GM21619 (cell line): ENCODE results near the gene MCU.
"Not testable (repeated sequence)": the region's sequence is repeated elsewhere in the genome, so short reads cannot be mapped to it uniquely, and the experiment has no call there.

Experiments
- ATAC-seq: cut with Tn5 transposase; IDR thresholded peaks from one replicate; pipeline ENCODE4 v1.9.1; 2021; ENCODE audit not compliant: unreplicated experiment

Gene MCU

DNA sequence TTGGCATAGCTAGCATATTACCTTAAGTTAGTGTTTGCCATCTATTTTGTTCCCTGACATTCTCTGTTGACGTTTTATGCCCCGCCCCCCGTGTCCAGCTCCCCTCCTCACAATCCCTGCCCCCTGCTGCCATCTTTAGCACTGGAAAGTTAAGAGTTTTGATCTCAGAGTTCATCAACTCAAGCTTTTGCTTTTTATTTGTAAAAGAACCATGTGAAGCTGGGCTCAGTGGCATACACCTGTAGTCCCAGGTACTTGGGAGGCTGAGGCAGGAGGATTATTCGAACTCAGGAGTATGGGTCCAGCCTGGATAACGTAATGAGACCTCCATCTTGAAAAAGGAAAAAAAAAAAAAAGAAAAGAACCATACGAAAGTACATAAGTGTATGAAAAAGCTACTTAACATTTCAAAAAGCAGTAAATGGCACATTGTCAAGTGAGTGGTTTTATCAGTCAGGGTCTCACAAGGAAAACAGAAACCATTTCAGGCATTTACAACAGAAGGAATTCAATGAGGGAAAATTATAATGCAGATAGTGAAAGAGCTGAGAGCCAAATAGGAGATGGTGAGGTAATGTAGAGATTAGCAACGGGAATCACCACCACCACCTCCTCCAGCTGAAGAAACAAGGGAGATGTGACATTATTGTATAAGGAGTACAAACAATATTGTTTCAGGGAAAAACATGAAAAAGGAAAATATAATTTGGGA is 64.9 kb downstream of the MCU start:
- ATAC-seq: no peak

- ATAC-seq: no peak
Observed at GRCh38 chr10:72757732-72758131, 65.8 kb downstream of the MCU start.

DNA sequence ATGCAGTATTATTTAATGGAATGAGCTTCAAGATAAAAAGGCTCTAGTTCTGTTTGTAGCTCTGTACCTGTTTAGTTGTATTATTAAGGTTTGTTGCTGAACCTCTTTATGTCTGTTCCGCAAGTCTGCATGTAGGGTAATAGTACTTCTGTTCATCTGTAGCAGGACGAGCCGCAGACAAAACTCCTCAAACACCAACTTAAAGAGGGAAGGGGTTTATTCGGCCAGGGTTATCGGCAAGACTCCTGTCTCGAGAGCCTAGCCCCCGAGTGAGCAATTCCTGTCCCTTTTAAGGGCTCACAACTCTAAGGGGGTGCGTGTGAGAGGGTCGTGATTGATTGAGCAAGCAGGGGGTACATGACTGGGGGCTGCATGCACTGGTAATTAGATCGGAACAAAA is 67.0 kb downstream of the MCU start:
- ATAC-seq: not testable (repeated sequence)

- no peak for ATAC-seq
Observed at GRCh38 chr10:72759584-72759983, 67.6 kb downstream of the MCU start.

GRCh38 chr10:72761498-72761897 is 69.6 kb downstream of the MCU start:
- no peak for ATAC-seq

DNA sequence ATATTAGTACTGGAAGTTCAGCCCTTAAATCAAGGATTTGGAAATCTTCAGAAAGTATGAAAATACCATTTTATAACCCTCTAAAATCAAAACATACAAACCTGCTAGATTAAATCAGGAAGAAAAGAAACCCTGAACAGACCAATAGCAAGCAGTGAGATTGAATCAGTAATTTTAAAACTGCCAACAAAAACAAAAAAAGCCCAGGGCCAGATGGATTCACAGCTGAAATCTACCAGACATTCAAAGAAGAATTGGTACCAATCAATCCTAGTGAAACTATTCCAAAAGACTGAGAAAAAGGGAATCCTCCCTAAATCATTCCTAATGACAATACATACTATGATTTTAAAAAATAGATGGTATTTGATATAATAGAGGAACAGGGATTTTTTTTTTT is 70.1 kb downstream of the MCU start:
- no peak for ATAC-seq

- ATAC-seq: no peak
Observed at GRCh38 chr10:72763201-72763600, 71.3 kb downstream of the MCU start.

DNA sequence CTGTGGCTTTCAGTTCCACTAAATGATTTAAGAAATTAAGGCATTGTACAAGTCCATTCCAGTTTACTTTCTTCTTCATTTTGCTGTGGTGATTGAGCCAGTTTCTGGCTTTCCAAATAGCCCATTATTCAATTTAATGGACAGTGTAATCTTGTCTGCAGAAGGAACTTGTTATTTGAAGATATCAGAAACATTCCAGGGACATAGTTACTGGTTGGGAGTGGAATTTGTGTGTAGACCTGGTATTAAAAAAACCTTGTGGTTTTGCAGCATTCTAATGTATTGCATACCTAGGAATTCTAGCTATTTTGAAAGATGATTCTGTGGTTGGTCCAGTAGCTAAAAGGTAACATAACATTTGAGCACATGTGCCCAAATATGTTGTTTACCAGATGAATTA is 72.2 kb downstream of the MCU start:
- ATAC-seq: no peak

DNA sequence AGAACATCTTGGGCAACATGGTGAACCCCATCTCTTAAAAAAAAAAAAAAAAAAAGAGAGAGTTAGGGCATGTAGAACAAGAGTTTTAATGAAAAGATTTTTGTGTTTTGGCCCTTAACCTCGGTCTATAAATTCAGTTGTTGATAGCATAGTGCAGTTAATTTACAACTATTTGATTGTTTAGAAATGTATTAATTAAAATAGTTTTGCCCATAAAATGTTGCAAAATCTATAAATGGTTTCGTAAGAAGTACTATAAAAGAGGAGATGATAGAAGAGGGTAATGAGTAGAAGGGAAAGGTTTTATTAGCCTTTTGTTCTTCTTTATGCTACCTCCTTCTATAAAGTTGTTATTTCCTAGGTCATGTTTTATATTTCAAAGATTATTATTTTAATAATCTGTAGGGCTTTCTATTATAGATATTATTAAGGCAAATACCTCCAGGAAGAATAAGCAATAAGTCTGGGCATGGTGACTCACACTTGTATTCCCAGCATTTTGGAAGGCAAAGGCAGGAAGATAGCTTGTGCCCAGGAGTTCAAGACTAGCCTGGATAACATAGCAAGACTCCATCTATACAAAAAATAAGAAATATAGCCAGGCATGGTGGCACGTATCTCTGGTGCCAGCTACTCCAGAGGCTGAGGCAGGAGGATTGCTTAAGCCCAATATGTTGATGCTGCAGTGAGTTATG is 73.3 kb downstream of the MCU start:
- ATAC-seq: no peak

GRCh38 chr10:72771195-72771594 is 79.3 kb downstream of the MCU start:
- ATAC-seq: not testable (repeated sequence)

DNA sequence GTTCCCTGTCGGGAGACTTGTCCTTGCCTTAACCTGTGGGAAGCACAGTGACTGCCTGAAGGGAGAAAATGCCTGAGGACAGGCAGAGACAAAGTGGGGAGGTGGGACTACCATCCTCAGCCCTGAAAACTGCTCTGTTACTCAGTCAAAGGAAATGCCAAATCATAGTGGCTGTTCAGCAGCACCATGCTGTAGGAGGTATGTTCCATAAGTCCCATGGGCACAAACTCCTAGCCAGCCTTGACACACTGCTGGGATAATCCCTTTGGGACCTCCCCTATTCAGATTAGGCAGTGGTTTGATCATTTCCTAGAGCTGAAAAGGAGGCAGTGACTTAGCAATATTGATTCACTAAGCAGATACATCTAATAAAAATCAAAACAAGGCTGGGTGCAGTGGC is 80.1 kb downstream of the MCU start:
- no peak for ATAC-seq

DNA sequence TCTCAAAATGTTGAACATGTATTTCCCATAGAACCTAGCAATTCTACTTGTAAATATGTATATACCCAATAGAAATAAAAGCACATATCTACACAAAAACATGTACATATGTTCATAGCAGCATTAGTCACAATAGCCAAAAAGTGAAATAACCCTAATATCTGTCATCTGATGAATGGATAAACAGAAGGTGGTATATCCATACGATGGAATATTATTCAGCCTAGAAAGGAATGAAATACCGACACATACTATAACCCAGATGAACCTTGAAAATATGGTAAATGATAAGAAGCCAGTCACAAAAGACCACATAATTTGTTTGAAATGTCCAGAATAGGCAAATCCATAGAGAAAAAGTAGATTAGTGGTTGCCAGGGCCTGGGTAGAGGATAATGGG is 87.9 kb downstream of the MCU start:
- no peak for ATAC-seq

DNA sequence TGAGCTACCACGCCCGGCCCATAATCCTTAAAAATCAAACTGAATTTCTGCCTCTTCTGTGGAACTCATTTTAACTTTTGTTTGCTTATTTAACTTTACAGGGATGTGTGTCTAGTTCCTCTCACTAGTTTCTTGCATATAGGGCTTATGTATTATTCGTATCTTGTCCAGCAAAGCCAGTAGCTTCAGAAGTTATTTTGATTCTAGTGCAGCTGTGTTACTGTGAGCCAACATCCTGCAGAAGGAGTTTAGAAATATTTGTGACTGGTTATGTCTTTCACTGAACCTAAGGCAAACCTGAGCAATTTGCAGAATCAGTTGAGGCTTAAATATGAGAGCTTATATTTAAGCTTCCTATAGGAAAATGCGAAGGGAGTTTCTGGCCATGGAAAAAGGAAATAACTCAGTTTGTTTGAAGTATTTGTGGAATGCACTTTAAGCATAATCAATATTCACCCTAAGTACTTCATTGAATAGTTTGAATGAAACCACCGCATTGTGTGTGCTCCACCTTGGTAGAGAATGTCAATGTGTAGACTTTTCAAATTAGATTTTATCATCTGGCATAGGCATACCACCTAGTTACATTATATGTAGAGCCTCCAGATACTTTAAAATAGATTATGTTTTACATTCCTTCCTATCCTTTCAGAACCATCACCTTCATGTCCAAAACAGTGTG is 90.8 kb downstream of the MCU start:
- no peak for ATAC-seq

- no peak for ATAC-seq
Observed at GRCh38 chr10:72783410-72783833, 91.5 kb downstream of the MCU start.

DNA sequence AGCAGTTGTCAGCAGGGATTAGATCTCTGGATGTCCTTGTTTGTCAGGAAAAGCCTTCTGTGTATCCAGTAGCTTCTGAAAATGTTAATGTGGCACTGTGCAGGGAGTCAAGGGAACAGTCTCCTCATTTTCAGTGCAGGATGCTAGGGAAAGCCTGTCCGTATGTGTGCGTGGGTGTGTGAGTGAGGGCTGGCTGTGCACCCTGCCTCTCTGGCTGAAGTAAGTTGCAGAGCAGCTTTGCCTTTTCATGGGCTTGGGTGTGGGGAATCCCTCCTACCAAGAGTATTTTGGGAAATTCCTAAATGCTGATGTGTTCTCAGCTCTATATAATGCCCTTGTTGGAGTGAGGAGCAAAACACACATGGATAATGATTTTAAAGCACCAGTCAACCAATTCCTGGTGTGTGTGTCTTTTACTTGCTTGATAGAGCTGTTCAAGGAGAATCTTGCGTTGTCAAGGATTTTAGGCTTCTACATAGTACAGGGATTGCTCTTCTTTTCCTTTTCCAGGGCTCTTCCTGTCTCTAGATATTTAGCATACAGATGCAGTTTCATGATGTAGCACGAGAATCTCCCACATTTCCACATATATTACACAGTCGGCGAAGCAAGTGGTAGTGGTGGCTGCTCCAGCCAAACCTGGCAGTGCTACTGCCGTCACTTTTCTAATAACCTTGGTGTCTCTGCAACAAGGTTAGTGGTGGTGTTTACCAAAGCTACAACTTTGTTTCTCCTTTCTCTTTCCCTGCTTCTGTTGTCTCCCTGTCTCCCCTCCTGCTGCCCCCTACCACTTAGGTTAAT is 92.8 kb downstream of the MCU start:
- no peak for ATAC-seq

DNA sequence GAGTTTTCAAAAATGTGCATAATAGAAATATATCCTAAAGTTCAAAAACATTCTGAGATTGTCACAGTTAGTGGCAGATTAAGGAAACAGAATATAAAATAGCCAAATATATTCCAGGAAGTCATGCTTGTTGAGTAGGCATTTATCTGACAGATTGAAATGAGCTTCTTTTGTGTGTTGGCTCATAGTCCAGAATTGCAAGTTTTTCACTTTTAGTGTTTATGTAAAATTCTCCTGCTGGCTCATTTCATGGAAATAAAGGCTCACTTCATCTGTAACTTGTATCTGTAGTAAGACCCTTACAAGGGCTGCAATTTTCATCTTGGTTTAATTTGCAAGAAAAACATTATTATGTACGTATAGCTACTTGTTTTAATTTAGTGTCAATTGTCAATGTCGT is 93.5 kb downstream of the MCU start:
- no peak for ATAC-seq

DNA sequence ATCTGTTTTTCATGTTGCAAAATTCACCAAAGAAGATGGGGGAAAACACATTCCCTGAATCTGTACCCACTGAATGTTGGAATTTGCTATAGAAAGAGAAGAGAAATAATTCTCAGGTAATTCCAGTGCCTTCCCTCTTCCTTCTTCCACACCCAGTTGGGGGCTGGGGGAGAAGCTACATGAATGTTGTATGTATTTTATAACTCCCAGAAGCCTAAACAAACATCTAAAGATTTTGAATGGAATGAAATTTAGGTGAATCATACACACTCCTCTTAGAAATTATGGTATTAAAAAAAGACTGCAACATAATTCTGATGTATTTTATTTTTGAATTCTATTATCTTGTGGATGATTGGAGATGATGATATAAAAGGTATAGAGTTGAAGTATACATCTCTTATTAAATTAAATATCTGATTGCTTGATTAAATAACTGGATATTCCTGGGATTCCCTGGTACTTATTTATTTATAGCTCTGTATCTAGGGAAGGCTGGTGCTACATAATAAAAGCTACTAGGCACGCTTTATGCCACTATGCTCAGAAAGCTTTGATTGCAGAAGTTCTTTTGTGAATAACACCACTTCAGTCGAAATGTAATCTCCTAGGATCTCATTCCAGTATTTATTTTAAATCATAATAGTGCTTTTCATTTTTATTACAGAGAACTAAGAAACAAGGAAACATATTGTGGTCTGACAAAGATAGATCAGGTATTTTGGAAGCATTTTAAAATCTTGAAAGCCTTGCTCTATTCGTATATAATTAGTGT is 98.5 kb downstream of the MCU start:
- no peak for ATAC-seq

DNA sequence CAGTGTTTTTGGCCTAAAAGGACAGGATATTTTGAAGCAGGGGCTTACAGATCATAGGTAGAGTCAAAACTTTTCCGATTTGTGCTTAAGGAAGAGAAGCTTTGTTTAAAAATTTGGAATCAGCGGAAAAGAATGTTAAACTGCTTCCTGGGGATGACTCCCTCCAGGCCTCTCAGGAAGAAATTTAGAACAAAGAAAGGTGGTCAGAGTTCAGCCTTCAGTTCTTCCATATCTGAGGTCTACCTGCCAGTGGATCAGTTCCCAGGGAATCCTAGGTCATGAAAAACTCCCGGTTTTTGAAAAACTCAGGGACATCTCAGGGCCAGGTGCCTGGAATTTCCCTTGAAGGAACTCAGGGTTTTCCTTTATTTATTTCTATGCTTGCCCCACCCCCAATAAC is 100.3 kb downstream of the MCU start:
- no peak for ATAC-seq

- no peak for ATAC-seq
Observed at GRCh38 chr10:72793752-72794151, 101.8 kb downstream of the MCU start.

DNA sequence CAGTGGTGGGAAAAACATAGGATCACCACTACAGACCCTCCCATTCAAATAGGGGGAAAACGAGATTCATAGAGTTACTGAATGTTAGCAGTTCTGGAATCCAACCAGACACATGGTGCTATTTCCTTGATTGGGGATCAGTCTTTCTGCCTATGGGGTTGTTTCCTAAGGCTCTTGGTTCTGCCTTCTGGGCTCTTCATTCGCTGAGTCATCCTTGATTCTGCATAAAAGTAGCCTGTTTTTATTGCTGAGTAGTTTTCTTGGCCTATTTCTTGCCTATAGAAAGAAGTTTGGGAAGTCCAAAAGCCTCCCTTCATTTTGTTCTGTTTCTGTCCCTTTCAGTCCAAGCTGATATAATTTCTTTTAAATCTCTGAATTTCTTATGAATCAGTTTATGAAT is 102.3 kb downstream of the MCU start:
- no peak for ATAC-seq

GRCh38 chr10:72796042-72796441 is 104.1 kb downstream of the MCU start:
- ATAC-seq: no peak
